ENCODE results near the gene FOXP1.

The FOXP1 gene

DNA sequence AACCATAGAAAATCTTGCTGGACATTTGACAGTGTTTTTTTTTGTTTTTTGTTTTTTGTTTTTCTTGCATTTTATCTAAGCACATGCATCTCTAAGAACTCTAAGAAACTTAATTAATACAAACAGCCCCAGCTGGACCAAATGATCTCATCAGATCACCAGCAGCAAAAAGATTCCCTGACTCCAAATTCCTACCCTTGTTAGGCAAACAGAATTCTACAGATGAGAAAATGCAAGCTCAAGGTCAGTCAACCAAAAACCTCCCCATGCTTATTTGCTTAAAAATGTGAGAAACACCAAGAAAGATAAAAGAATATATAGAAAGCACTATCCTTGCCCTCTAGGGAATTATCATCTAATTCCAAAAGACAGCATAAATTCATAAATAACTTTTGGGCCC lies 65.4 kb downstream of the FOXP1 start:
- peaks cover 5% of the 10 kb centered on the region for H3K4me1 ChIP-seq (ENCODE audit: control insufficient read depth, insufficient read depth, low read length, unreplicated experiment)
- no peak overlapping the region for H3K27ac ChIP-seq (ENCODE audit: low read depth, low read length)
- H3K79me2 ChIP-seq (ENCODE audit: control insufficient read depth, insufficient read depth, low read length, unreplicated experiment), result no peaks in the 10 kb centered on the region
- no peaks in the 10 kb centered on the region for H3K27me3 ChIP-seq (ENCODE audit: insufficient read depth, low read length)
- no peaks in the 10 kb centered on the region for H3K36me3 ChIP-seq (ENCODE audit: insufficient read depth, low read length)
- H2AFZ ChIP-seq (ENCODE audit: low read length, unreplicated experiment), result no peak overlapping the region
- H3K4me3 ChIP-seq (ENCODE audit: low read depth, low read length), result no peak overlapping the region

GRCh38 chr3:71517271-71517791 lies 66.2 kb downstream of the FOXP1 start:
- H3K4me3 ChIP-seq (ENCODE audit: low read depth, low read length), result no peak overlapping the region
- no peak overlapping the region for H2AFZ ChIP-seq (ENCODE audit: low read length, unreplicated experiment)
- H3K79me2 ChIP-seq (ENCODE audit: control insufficient read depth, insufficient read depth, low read length, unreplicated experiment), result no peaks in the 10 kb centered on the region
- H3K36me3 ChIP-seq (ENCODE audit: insufficient read depth, low read length), result no peaks in the 10 kb centered on the region
- H3K4me1 ChIP-seq (ENCODE audit: control insufficient read depth, insufficient read depth, low read length, unreplicated experiment), result peaks cover 4% of the 10 kb centered on the region
- no peak overlapping the region for H3K27ac ChIP-seq (ENCODE audit: low read depth, low read length)
- H3K27me3 ChIP-seq (ENCODE audit: insufficient read depth, low read length), result no peaks in the 10 kb centered on the region

- Histone ChIP-seq H3K79me2 (ENCODE audit: control insufficient read depth, insufficient read depth, low read length, unreplicated experiment) (peaks cover 3% of the 10 kb centered on the region), H3K27ac (ENCODE audit: low read depth, low read length) (no peak overlapping the region)
Measured at GRCh38 chr3:71515636-71516365, 67.7 kb downstream of the FOXP1 start.

DNA sequence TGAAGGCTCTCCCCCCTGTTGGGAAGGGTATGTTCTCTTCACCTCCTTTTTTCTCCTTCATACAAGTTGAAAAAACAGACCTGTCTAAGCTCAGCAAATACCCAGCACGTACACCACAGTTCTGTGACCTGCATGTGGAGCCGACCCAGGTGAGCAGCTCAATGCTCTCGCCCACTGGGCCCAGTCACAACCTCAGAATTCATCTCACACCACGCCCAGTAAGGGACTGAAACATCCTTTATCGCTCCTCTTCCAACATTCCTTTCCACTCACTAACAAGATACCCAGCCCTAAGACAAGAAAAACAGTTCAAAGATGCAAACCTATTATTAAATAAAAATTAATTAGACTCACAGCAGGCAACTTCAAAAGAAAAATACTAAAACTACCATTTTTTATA lies 68.9 kb downstream of the FOXP1 start:
- H3K36me3 ChIP-seq (ENCODE audit: insufficient read depth, low read length), result no peaks in the 10 kb centered on the region
- no peak overlapping the region for H2AFZ ChIP-seq (ENCODE audit: low read length, unreplicated experiment)
- no peak overlapping the region for H3K27ac ChIP-seq (ENCODE audit: low read depth, low read length)
- H3K79me2 ChIP-seq (ENCODE audit: control insufficient read depth, insufficient read depth, low read length, unreplicated experiment), result peaks cover 3% of the 10 kb centered on the region
- peaks cover 16% of the 10 kb centered on the region for H3K4me1 ChIP-seq (ENCODE audit: control insufficient read depth, insufficient read depth, low read length, unreplicated experiment)
- no peaks in the 10 kb centered on the region for H3K27me3 ChIP-seq (ENCODE audit: insufficient read depth, low read length)
- no peak overlapping the region for H3K4me3 ChIP-seq (ENCODE audit: low read depth, low read length)

More at GRCh38 chr3:71515636-71516365, 67.7 kb downstream of the FOXP1 start:
- no peak overlapping the region for H2AFZ ChIP-seq (ENCODE audit: low read length, unreplicated experiment)
- peaks cover 11% of the 10 kb centered on the region for H3K4me1 ChIP-seq (ENCODE audit: control insufficient read depth, insufficient read depth, low read length, unreplicated experiment)
- H3K27me3 ChIP-seq (ENCODE audit: insufficient read depth, low read length), result no peaks in the 10 kb centered on the region
- no peaks in the 10 kb centered on the region for H3K36me3 ChIP-seq (ENCODE audit: insufficient read depth, low read length)
- no peak overlapping the region for H3K4me3 ChIP-seq (ENCODE audit: low read depth, low read length)

- Histone ChIP-seq H3K4me3 (ENCODE audit: low read depth, low read length) (no peak overlapping the region), H2AFZ (ENCODE audit: low read length, unreplicated experiment) (no peak overlapping the region), H3K36me3 (ENCODE audit: insufficient read depth, low read length) (no peaks in the 10 kb centered on the region), H3K27me3 (ENCODE audit: insufficient read depth, low read length) (no peaks in the 10 kb centered on the region), H3K27ac (ENCODE audit: low read depth, low read length) (no peak overlapping the region), H3K79me2 (ENCODE audit: control insufficient read depth, insufficient read depth, low read length, unreplicated experiment) (peaks cover 3% of the 10 kb centered on the region), H3K4me1 (ENCODE audit: control insufficient read depth, insufficient read depth, low read length, unreplicated experiment) (peaks cover 16% of the 10 kb centered on the region)
Measured at GRCh38 chr3:71513515-71513914, 70.0 kb downstream of the FOXP1 start.

- Histone ChIP-seq H3K27ac (ENCODE audit: low read depth, low read length) (no peak overlapping the region), H2AFZ (ENCODE audit: low read length, unreplicated experiment) (no peak overlapping the region), H3K4me1 (ENCODE audit: control insufficient read depth, insufficient read depth, low read length, unreplicated experiment) (peaks cover 16% of the 10 kb centered on the region), H3K36me3 (ENCODE audit: insufficient read depth, low read length) (no peaks in the 10 kb centered on the region), H3K27me3 (ENCODE audit: insufficient read depth, low read length) (no peaks in the 10 kb centered on the region), H3K4me3 (ENCODE audit: low read depth, low read length) (no peak overlapping the region), H3K79me2 (ENCODE audit: control insufficient read depth, insufficient read depth, low read length, unreplicated experiment) (peaks cover 3% of the 10 kb centered on the region)
Measured at GRCh38 chr3:71513081-71513480, 70.4 kb downstream of the FOXP1 start.

- Histone ChIP-seq H3K36me3 (ENCODE audit: insufficient read depth, low read length) (no peaks in the 10 kb centered on the region), H3K4me1 (ENCODE audit: control insufficient read depth, insufficient read depth, low read length, unreplicated experiment) (peaks cover 16% of the 10 kb centered on the region), H2AFZ (ENCODE audit: low read length, unreplicated experiment) (no peak overlapping the region), H3K27ac (ENCODE audit: low read depth, low read length) (no peak overlapping the region), H3K79me2 (ENCODE audit: control insufficient read depth, insufficient read depth, low read length, unreplicated experiment) (peaks cover 3% of the 10 kb centered on the region), H3K27me3 (ENCODE audit: insufficient read depth, low read length) (no peaks in the 10 kb centered on the region), H3K4me3 (ENCODE audit: low read depth, low read length) (no peak overlapping the region)
Measured at GRCh38 chr3:71512544-71512943, 71.0 kb downstream of the FOXP1 start.

DNA sequence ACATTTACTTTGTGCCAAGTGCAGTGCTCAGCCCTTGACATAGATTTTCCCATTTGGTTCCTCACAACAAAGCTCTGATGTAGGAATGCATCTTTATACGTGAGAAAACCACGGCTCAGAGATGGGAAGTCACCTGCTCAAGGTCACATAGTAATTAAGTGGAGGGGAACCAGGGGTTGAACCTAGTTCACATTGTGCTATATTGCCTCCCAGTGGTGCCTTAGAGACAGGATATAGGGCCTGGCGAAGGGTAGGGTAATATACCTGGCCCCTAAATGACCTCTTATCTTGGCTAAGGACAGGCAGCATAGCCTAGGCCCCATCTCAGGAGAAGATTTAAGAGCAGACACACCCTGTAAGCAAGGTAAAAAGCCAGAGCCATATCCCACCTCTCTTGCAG lies 71.5 kb downstream of the FOXP1 start:
- peaks cover 16% of the 10 kb centered on the region for H3K4me1 ChIP-seq (ENCODE audit: control insufficient read depth, insufficient read depth, low read length, unreplicated experiment)
- no peak overlapping the region for H3K4me3 ChIP-seq (ENCODE audit: low read depth, low read length)
- peaks cover 3% of the 10 kb centered on the region for H3K79me2 ChIP-seq (ENCODE audit: control insufficient read depth, insufficient read depth, low read length, unreplicated experiment)
- H3K27ac ChIP-seq (ENCODE audit: low read depth, low read length), result no peak overlapping the region
- H3K27me3 ChIP-seq (ENCODE audit: insufficient read depth, low read length), result no peaks in the 10 kb centered on the region
- H2AFZ ChIP-seq (ENCODE audit: low read length, unreplicated experiment), result no peak overlapping the region
- no peaks in the 10 kb centered on the region for H3K36me3 ChIP-seq (ENCODE audit: insufficient read depth, low read length)

DNA sequence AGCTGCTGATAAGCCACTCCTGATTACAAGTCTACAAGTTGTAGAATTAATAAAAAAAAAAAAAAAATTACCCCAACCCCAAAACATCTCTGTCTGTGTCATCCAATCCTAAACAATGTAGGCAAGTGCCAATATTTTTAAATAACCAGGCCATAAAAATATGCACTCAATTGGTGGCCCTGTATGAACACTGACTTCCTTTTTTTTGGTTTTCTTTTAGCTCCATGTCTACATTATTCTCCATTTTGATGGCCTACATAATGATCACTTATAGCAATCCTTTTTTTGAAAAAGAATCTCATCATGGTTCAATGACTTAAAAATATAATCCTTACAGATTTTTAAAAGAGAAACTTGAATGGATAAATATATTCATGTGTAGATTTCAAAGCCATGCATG lies 72.1 kb downstream of the FOXP1 start:
- peaks cover 6% of the 10 kb centered on the region for H3K79me2 ChIP-seq (ENCODE audit: control insufficient read depth, insufficient read depth, low read length, unreplicated experiment)
- H3K4me1 ChIP-seq (ENCODE audit: control insufficient read depth, insufficient read depth, low read length, unreplicated experiment), result peaks cover 16% of the 10 kb centered on the region
- peak overlapping the region; percentile 41 for H3K27ac ChIP-seq (ENCODE audit: low read depth, low read length)
- H2AFZ ChIP-seq (ENCODE audit: low read length, unreplicated experiment), result no peak overlapping the region
- H3K36me3 ChIP-seq (ENCODE audit: insufficient read depth, low read length), result no peaks in the 10 kb centered on the region
- no peak overlapping the region for H3K4me3 ChIP-seq (ENCODE audit: low read depth, low read length)
- H3K27me3 ChIP-seq (ENCODE audit: insufficient read depth, low read length), result no peaks in the 10 kb centered on the region

GRCh38 chr3:71511037-71511436 lies 72.5 kb downstream of the FOXP1 start:
- H2AFZ ChIP-seq (ENCODE audit: low read length, unreplicated experiment), result no peak overlapping the region
- H3K36me3 ChIP-seq (ENCODE audit: insufficient read depth, low read length), result no peaks in the 10 kb centered on the region
- no peak overlapping the region for H3K4me3 ChIP-seq (ENCODE audit: low read depth, low read length)
- no peaks in the 10 kb centered on the region for H3K27me3 ChIP-seq (ENCODE audit: insufficient read depth, low read length)
- peaks cover 7% of the 10 kb centered on the region for H3K79me2 ChIP-seq (ENCODE audit: control insufficient read depth, insufficient read depth, low read length, unreplicated experiment)
- H3K4me1 ChIP-seq (ENCODE audit: control insufficient read depth, insufficient read depth, low read length, unreplicated experiment), result peaks cover 16% of the 10 kb centered on the region
- H3K27ac ChIP-seq (ENCODE audit: low read depth, low read length), result peak overlapping the region; percentile 41

GRCh38 chr3:71510510-71510909 lies 73.0 kb downstream of the FOXP1 start:
- Histone ChIP-seq H3K27ac (ENCODE audit: low read depth, low read length) (peak overlapping the region; percentile 41), H3K36me3 (ENCODE audit: insufficient read depth, low read length) (no peaks in the 10 kb centered on the region), H3K79me2 (ENCODE audit: control insufficient read depth, insufficient read depth, low read length, unreplicated experiment) (peaks cover 7% of the 10 kb centered on the region), H3K4me3 (ENCODE audit: low read depth, low read length) (no peak overlapping the region), H3K27me3 (ENCODE audit: insufficient read depth, low read length) (no peaks in the 10 kb centered on the region), H2AFZ (ENCODE audit: low read length, unreplicated experiment) (no peak overlapping the region), H3K4me1 (ENCODE audit: control insufficient read depth, insufficient read depth, low read length, unreplicated experiment) (peaks cover 16% of the 10 kb centered on the region)
